HG03045 (cell line): Measurements from ENCODE around the gene UBE2G2.

Experiments
- ATAC-seq: cut with Tn5 transposase; IDR thresholded peaks from one replicate; pipeline ENCODE4 v1.9.1; 2021; ENCODE audit warnings: mild to moderate bottlenecking, moderate library complexity; ENCODE audit not compliant: unreplicated experiment

Gene UBE2G2

GRCh38 chr21:44816761-44817505 lies 15.3 kb upstream of the UBE2G2 start:
- no peak for ATAC-seq

DNA sequence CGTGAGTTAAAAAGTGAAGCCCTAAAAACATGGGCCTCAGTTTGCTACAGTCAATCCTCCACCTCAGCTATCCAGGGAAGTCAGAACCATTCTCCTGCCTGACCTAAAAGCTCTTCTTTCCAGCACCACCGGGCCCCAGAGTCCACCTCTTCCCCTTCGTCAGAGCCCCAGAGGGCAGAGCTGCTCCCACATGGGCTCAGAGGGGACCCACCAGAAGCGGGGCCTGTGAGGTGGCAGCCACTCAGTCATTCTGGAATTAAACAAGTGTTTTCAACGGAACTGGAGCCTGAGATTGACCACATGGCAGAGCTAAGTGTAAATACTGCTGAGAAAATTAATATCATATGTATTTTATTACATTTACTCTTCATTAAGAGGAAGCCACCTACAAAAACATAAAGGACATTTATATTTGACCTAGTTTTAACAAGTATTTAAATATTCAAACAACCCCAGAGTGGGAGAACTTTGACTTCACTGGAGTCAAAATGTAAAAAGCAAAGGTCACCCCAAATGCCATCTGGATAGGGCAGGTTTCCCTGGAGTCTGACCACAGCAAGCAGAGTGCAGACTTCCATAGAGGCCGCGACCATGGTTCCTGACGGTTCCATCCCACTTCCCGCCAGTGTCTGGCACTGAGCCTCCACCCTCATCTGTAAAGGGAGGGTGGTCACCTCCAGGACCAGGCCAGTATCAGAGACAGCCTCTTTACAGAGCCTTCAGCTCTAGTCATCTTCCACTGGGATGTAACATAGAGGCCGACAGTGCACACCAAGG lies 14.4 kb upstream of the UBE2G2 start:
- no peak for ATAC-seq

- ATAC-seq, result no peak
Measured at GRCh38 chr21:44815225-44815624, 13.6 kb upstream of the UBE2G2 start.

DNA sequence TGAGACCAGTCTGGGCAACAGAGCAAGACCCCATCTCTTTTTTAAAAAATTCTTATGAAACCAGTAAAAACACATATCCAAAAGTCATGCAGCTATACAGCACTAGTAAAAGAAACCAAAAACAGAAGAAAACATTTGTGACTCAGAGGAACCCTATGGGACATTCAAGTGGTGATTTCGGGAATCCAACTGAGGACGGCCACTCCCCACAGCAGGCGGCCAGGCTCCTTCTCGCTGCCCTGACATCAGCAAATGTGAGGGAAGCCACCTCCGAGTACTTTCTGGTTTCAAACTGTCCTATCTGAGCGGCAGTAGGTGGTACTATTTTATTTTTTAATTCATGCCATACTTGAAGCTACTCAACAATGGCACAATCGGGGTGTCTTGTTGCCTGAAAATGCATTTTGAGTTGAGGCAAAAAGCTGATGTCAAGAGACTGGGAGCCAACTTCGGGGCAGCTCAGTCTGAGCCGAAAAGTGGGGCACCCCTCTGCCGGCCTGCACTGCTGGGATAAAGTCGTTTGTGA lies 12.9 kb upstream of the UBE2G2 start:
- no peak for ATAC-seq

- no peak for ATAC-seq
Measured at GRCh38 chr21:44813727-44814126, 12.1 kb upstream of the UBE2G2 start.

GRCh38 chr21:44813149-44813548 lies 11.5 kb upstream of the UBE2G2 start:
- no peak for ATAC-seq

- no peak for ATAC-seq
Measured at GRCh38 chr21:44812640-44813039, 11.0 kb upstream of the UBE2G2 start.

DNA sequence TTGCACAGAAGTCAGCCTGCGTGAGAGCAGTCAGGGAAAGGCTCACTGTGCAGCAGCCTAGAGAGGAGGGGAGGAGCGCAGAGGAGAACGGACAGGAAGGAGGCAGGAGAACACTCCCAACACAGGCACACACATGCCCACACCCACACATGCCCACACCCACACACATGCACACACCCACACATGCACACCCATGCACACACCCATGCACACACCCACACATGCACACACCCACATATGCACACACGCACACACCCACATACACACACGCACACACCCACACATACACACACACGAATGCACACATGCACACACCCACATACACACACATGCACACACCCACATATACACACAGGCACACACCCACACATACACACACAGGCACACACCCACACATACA lies 9.2 kb upstream of the UBE2G2 start:
- no peak for ATAC-seq

GRCh38 chr21:44805859-44806258 lies 4.2 kb upstream of the UBE2G2 start:
- ATAC-seq, result no peak

DNA sequence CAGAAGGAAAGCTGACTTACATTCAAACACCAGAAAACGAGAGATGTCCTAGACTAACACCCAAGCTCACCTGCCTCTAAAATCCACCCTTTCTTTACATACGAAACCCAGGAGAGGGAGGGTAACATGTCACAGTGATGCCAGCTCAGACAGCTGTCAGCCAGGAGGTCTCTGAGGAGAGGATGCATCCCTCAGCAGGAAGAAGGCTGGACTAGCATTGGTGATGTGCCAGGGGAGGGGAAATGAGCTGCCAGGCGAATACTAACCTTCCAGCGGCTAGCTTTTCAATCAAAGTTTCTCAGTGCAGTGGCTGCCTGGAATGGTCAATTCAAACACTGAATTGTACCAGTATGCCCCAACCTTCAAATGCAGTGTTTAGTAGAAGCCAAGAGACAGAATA lies 3.6 kb upstream of the UBE2G2 start:
- no peak for ATAC-seq

DNA sequence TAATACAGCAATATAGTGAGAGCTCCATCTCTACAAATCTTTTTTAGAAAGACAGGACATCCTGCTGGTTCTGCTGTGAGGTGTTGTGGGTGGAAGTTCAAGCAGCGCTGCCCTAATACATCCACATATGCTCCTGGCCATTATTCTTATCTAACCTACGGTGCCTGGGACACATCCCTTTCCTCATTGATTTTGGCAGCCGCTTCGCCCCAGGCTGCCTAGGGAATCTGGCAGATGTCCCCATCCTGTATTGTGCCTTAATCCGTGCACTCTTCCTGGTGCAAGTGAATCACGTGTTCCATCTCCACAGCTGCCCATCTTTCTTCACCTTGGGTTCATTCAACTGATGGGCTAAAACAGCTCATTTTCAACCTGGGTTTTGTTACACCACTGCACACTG lies 3.1 kb upstream of the UBE2G2 start:
- no peak for ATAC-seq

DNA sequence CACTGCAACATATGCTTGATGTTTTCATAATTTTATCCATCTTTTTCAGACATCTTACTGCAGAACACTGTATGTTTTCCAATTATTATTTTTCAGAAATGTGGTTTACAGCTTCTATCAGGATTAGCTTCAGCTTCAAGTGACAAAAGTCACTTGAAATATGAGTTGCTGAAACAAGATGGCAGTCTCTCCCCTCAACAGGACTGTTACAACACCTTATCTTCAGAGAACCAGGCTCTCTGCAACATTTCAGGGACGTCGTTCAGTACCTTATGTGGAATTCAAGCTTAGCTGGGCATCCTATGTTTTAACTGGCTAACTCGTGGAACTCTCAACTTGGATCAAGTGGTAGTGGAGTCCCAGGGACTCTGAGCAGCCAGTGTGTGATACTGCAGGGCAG lies 2.0 kb upstream of the UBE2G2 start:
- no peak for ATAC-seq

DNA sequence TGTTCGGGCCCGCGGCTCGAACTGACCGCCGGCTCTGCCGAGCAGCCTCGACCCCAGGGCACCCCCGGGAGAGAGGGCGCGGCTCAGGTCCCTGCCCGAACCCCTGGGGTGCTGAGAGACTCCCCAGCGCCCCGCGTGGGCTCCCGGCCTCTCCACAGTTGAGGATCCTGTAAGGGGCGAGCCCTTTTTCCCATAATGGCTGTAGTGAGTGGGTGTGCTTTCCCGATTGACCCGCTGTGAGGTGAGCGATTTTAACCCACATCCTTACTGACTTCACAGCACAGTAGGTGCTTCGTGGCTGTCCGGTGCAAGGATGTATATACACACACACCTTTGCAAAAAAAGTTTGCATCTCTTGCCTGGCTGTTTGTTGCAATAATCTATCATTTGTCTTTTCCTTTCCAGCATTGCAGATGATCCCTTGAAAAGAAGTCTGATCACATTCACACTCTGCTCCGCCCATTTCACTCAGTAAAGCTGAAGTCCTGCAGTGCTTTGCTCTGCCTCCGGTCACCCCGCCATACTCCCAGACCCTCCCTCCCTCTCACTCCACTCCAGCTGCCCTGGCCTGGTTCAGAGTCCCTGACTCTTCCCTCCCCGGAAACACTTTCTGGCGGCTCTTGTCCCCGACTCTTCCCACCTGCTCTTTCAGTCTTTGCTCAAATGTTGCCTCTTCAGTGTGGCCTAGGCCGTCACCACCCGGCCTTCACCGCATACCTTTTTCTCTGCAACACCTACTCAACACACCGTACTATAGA lies 955 bp upstream of the UBE2G2 start:
- peak; percentile 4 for ATAC-seq

DNA sequence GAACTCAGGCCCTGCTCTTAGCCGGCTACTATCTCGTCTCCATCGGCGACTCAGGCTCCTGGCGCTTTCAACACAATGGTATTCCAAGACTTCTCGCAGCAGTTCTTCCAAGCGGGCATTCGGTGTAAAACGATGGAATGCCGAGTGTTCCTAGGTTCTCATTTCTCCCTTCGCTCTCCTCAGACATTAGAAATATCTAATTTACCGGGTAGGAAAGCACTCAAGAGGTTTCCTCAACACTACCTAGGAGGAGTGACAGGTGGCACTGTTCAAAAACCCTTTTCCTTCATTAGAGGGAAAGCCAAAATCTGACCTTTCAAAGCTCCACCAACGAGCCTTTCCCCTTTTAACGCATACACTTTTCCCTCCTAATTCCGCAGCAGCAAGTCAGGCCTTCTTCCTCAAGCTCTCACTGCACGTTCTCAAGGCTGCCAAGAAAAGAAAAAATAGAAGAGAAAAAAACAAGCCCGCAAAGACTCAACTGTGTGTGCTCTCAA lies 601 bp downstream of the UBE2G2 start:
- ATAC-seq, result no peak

DNA sequence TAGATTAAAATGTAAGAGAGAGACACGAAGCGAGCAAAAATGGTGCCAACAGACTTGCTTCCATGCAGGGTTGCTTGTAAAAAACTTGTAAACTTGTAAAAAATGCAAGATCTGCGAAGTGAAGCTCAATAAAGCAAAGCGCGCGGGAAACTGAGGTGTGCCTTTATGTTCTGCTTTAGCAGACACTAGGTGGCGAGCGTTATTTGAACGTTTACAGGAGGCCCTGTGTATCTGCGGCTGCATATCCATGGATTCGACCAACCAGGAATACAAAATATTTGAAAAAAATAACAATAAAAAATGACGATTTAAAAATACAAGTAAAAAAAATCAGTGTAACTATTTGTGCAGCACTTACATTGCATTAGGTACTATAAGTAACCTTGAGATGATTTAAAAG lies 1.5 kb downstream of the UBE2G2 start:
- no peak for ATAC-seq

DNA sequence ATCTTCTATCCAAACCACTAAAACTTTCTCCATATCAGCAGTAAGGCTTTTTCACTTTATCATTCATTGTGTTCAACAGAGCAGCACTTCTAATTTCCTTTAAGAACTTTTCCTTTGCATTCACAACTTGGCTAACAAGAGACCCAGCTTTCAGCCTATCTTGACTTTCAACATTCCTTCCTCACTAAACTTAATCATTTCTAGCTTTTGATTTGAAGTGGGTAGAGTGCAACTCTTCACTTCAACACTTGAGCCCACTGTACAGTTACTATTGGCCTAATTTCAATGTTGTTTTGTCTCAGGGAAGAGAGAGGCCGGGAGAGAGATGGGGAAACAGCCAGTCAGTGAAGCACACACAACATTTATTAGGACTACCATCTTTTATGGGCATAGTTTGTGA lies 2.0 kb downstream of the UBE2G2 start:
- ATAC-seq, result no peak

- ATAC-seq, result no peak
Measured at GRCh38 chr21:44797775-44798174, 3.8 kb downstream of the UBE2G2 start.

GRCh38 chr21:44795342-44795741 lies 6.3 kb downstream of the UBE2G2 start:
- ATAC-seq, result no peak

DNA sequence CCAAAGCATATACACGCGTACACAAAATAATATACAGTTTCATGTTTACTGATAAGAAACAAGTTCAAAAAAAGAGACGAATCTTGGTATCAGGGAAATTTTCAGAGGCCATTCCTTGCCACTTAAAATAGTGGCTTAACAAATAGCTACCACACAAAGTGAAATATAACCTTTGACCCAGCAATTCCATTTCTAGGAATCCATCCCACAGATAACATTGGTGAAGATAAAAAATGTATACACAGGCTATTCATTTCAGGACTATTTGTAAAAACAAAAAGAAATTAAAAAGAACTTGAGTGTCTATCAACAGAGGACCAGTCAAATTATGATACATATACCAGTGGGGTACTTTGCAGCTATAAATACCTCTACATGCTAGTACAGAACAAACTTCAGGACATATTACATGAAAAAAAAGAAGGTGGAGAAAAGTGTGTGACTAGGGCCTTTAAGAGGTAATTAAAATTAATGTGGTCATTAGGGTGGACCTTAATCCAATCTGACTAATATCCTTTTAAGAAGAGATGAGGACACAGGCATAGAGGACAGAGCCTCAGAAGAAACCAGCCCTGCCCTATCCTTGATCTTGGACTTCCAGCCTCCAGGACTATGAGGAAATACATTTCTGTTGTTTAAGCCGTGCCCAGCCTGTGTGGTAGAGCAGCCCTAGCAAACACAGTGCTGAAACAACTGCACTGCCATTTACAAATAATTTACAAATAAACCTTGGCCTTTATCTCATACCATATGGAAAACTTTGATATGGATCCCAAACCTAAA lies 7.8 kb downstream of the UBE2G2 start:
- ATAC-seq, result no peak
